GM12874 (cell line): Measurements from ENCODE around the gene CHST13.
A peak's percentile ranks its signal among the peaks of the same experiment; 100 is the strongest.

Experiments
- CTCF ChIP-seq: IDR thresholded peaks from 2 replicates; pipeline ENCODE4 v1.5.1; 2011; ENCODE audit warnings: low read depth, mild to moderate bottlenecking, control low read depth, low read length, moderate library complexity; ENCODE audit not compliant: insufficient read depth

Gene CHST13, protein sequence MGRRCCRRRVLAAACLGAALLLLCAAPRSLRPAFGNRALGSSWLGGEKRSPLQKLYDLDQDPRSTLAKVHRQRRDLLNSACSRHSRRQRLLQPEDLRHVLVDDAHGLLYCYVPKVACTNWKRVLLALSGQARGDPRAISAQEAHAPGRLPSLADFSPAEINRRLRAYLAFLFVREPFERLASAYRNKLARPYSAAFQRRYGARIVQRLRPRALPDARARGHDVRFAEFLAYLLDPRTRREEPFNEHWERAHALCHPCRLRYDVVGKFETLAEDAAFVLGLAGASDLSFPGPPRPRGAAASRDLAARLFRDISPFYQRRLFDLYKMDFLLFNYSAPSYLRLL

DNA sequence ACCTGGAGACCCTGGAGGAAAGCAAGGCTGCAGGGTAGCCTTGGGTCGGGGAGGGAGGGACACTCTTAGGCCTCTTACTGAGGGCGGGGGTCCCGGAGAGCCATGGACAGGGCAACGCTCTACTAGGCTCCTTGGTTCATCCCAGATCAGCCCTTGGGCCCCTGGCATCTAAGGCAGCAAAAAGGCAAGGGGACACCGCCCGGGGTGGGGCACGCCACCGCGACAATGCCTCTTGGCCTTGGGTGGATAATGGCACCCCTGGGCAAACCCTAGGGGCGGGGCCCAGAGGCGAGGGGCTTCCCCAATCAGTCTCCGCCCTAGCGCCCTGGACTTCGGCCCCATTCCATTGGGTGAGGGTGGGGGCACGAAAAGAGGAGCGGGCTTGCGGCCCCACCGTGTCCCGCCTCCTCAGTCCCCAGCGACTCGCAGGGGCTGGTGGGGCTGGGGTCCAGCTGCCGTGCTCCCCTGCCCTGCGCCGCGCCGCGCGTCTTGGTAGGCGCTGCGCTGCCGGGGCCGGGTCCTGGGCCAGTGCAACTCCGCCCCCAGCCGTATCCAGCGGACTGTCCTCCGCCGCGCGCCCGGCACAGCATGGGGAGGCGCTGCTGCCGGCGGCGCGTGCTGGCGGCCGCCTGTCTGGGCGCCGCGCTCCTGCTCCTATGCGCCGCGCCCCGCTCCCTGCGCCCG lies at the start of gene CHST13:
TSS of gene CHST13 (plus strand) at position 411 of the 684 bp plus-strand sequence. CDS start at position 589, 178 bp downstream.
- TF ChIP-seq CTCF = no peak

DNA sequence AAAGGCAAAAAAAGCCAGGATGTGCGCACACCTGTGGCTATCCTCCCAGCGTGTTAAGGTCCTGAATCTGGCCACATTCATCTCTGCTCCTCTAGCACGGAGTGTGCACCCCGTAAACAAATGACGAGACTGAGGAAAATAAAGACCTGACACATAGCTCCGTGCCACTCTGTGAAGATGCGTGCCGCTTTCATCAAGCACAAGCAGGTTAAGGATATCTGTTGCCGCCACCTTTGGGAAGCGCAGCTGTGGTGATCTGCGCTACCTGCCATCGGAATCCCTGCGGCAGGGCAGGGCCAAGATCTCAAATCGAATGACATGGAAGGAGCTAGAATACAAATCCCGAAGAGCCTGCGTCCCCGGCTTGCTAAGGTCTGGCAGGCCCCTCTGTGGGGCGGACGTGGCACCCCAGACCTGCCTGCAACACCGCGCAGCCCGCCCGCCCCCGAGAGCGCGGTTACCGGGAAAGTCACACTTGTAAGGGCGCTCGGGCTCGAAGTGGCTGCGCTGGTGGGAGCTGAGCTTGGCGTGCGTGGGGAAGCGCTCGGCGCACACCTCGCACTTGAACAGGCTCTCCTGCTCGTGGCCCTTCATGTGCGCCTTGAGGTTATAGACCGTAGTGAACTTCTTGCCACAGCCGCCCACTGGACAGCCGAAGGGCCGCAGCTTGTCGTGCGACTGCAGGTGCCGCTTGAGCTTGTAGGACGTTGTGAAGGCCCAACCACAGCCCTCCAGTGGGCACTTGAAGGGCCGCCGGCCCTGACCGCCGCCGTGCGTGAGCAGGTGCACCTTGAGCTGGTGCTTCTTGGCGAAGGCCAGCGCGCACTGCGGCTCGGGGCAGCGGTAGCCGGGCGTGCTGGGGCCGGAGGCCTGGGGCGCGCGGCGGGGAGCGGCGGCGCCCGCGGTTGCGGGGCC lies 49.2 kb upstream of the CHST13 start:
- no peak for TF ChIP-seq CTCF

DNA sequence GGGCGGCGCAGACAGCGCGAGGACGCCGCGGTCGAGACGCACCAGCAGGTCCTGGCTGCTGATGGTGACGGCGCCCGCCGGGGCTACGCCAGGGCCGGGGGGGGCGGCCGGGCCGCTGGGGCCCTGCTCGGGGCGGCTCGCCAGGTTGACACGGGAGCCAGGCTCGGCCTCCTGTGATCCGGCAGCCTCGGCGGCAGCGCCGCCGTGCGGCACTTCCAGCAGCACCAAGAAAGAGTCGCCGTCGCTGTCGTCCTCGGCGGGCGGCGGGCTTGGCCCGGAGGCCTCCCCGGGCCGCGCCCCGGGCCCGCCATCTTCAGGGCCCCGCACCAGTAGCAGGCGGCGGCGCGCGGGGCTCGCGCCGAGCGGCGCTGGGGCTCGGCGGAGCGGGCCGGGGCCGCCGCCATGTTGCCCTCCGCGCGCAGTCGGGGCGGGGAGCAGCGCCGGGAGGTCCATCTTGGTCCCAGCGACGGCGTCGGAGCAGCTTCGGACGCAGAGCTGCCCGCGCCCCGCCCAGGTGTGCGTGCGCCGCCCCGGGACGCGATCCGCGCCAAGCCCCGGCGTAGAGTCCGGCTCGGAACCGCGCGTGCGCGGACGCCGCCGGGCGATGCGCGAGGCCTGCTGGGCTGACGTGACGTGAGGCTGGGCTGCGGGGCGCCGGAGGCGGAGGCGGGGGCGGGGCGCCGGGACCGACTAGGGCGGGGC lies 48.4 kb upstream of the CHST13 start, which contains the start of gene ZXDC:
TSS of gene ZXDC (minus strand) at position 479 of the 702 bp plus-strand sequence. CDS start at position 453, 26 bp downstream.
- peak; percentile 77 for TF ChIP-seq CTCF

DNA sequence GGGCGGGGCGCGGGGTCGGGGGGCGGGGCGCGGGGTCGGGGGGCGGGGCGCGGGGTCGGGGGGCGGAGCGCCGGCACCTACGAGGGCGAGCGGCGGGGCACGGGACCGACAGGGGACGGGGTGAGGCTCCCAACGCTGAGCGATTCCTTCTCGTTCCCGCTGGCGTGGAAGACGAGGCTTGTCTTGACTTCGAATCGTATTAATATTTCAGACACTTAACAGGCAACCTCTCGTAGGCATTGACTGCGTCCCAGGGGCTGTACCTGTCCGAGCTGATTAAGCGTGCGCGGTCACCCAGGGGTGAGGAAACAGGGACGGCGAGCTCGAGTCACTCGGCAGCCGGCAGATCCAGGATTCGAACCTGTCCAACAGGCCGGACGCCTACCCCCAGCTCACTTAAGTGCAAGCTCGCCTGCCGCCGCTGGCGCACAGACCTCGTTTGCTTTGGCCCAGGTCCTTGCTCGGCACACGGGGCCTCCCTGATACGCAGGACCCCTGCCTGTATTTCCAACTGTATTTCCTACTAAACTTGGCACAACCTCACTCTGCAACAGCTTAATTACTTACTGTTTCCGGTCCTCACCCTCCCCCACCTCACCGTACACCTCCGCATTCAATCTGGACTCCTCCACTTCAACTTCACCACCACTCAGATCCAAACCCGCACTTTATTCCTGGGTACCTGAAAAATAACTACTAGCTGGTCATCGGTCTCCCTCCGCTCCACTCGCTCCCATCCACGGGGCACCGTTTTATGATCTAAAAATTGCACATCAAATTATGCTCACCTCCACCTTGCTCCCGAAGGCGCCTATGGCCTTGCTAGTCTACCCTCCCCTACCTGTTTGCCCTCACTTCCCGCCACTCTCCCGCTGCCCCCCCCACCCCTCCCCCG lies 47.5 kb upstream of the CHST13 start:
- TF ChIP-seq CTCF = no peak

DNA sequence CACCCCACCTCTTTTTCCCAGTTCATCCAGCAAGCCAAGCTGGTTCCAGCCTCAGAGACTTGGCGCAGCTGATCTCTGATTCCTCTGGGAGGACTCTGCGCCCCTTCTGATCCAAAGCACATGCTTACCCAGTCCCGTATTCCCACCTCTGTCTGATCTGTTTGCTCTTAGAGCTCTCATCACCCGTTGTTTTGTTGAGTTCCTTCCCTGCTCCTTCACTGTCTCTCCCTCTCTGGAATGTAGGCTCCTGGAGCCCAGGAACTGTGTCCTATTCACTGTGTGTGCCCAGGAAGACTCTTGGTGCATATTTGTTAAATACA lies 46.9 kb upstream of the CHST13 start:
- TF ChIP-seq CTCF = no peak

GRCh38 chr3:126478581-126479310 lies 45.2 kb upstream of the CHST13 start:
- no peak for TF ChIP-seq CTCF
